HG03460 (cell line): Measurements from ENCODE around the gene SPATC1L.
"Not testable (repeated sequence)": the region's sequence is repeated elsewhere in the genome, so short reads cannot be mapped to it uniquely, and the experiment has no call there.

Source experiments
- ATAC-seq: cut with Tn5 transposase; IDR thresholded peaks from one replicate; pipeline ENCODE4 v1.9.1; 2021; ENCODE audit not compliant: unreplicated experiment

Gene SPATC1L

GRCh38 chr21:46200877-46201803, 16.9 kb upstream of the SPATC1L start:
- ATAC-seq = not testable (repeated sequence)

- no peak for ATAC-seq
These were observed 15.4 kb upstream of the SPATC1L start for GRCh38 chr21:46199436-46200373.

- ATAC-seq = no peak
These were observed 12.5 kb upstream of the SPATC1L start for GRCh38 chr21:46196733-46197132.

- ATAC-seq = no peak
These were observed 11.4 kb upstream of the SPATC1L start for GRCh38 chr21:46195595-46196195.

- ATAC-seq = no peak
These were observed 10.4 kb upstream of the SPATC1L start for GRCh38 chr21:46194374-46195334.

GRCh38 chr21:46193829-46194373, 9.6 kb upstream of the SPATC1L start:
- ATAC-seq = no peak

- no peak for ATAC-seq
These were observed 7.7 kb upstream of the SPATC1L start for GRCh38 chr21:46191686-46192575.

GRCh38 chr21:46191257-46191685, 7.0 kb upstream of the SPATC1L start:
- ATAC-seq = no peak

GRCh38 chr21:46190491-46191131, 6.4 kb upstream of the SPATC1L start:
- no peak for ATAC-seq

GRCh38 chr21:46189959-46190490, 5.8 kb upstream of the SPATC1L start:
- ATAC-seq = no peak

- ATAC-seq = no peak
These were observed 5.1 kb upstream of the SPATC1L start for GRCh38 chr21:46189213-46189958.

GRCh38 chr21:46188226-46189212, 4.3 kb upstream of the SPATC1L start:
- ATAC-seq = no peak

- ATAC-seq = no peak
These were observed 3.6 kb upstream of the SPATC1L start for GRCh38 chr21:46187814-46188213.

GRCh38 chr21:46187261-46187660, 3.0 kb upstream of the SPATC1L start:
- no peak for ATAC-seq

- no peak for ATAC-seq
These were observed 1.5 kb upstream of the SPATC1L start for GRCh38 chr21:46185716-46186115.
